Activated CD4-positive, alpha-beta T cell treated with anti-CD3 and anti-CD28 coated beads for 24 hours (primary cell): ENCODE measurements around the gene FAAP100.

Experiments
- DNase-seq, 2 donors: peaks; one replicate each; pipeline ENCODE4 v3.0.0-alpha.2; 2020; ENCODE audit warnings: low read depth in 2 of 2

FAAP100 gene

GRCh38 chr17:81524865-81525159, 27.3 kb downstream of the FAAP100 start:
- DNase-seq, result no peak

- no peak for DNase-seq
These were observed 27.9 kb downstream of the FAAP100 start for GRCh38 chr17:81524039-81524864.

- DNase-seq, result no peak
These were observed 28.6 kb downstream of the FAAP100 start for GRCh38 chr17:81523402-81524038.

- DNase-seq, result no peak
These were observed 29.4 kb downstream of the FAAP100 start for GRCh38 chr17:81522491-81523401.

- no peak for DNase-seq
These were observed 31.9 kb downstream of the FAAP100 start for GRCh38 chr17:81520021-81520901.

GRCh38 chr17:81519284-81520020, 32.7 kb downstream of the FAAP100 start:
- no peak for DNase-seq

GRCh38 chr17:81518785-81519283, 33.3 kb downstream of the FAAP100 start:
- DNase-seq, result no peak

GRCh38 chr17:81518113-81518784, 33.9 kb downstream of the FAAP100 start:
- DNase-seq, result no peak

- no peak for DNase-seq
These were observed 34.6 kb downstream of the FAAP100 start for GRCh38 chr17:81517339-81518112.

GRCh38 chr17:81517009-81517338, 35.2 kb downstream of the FAAP100 start:
- no peak for DNase-seq

GRCh38 chr17:81516439-81516838, 35.7 kb downstream of the FAAP100 start:
- no peak for DNase-seq

- DNase-seq, result no peak
These were observed 36.6 kb downstream of the FAAP100 start for GRCh38 chr17:81515530-81516041.

GRCh38 chr17:81514739-81515529, 37.2 kb downstream of the FAAP100 start:
- DNase-seq, result no peak

GRCh38 chr17:81514489-81514738, 37.7 kb downstream of the FAAP100 start:
- no peak for DNase-seq

- no peak for DNase-seq
These were observed 38.2 kb downstream of the FAAP100 start for GRCh38 chr17:81513753-81514488.

GRCh38 chr17:81513372-81513752, 38.8 kb downstream of the FAAP100 start:
- DNase-seq, result no peak

- peak; percentile 83 to 87 for DNase-seq
These were observed 39.4 kb downstream of the FAAP100 start, which contains the start of gene ACTG1 for GRCh38 chr17:81512562-81513371. Gene ACTG1 (minus strand): TSS chr17:81512799. CDS start chr17:81512354, 445 bp downstream.
